Right lobe of liver (tissue), 6 donors: ENCODE measurements around the gene BHMT2. TPM values are rescaled to one million over a fixed set of nuclear protein-coding genes. Genes with fewer than 3 reads are reported as not detected.

Experiments
- ATAC-seq, 4 donors: fragments of 200-7000 bp; cut with Tn5 transposase; one replicate each; pipeline ENCODE4 v1.9.1; 2020; ENCODE audit warnings: mild to moderate bottlenecking in 4 of 4, moderate library complexity in 4 of 4
- DNase-seq, 3 donors: peaks; one replicate each; pipeline ENCODE4 v3.0.0-alpha.2; 2020
- H3K27ac ChIP-seq, 3 donors: fragments of 200-600 bp; one replicate each; pipeline ENCODE4 v1.8.0; 2022
- H3K27me3 ChIP-seq, 2 donors: fragments of 200-600 bp; one replicate each; pipeline ENCODE4 v1.8.0; 2022
- H3K36me3 ChIP-seq, 4 donors: fragments of 200-600 bp; sonication (generic) in 1 of 4; one replicate each; pipeline versions ENCODE4 v1.5.1 to v1.8.0; 2017 to 2022; ENCODE audit warnings: control low read depth in 1 of 4
- H3K4me1 ChIP-seq, 4 donors: fragments of 200-600 bp; sonication (generic) in 1 of 4; one replicate each; pipeline versions ENCODE4 v1.5.1 to v1.8.0; 2017 to 2022; ENCODE audit warnings: control low read depth in 1 of 4
- H3K4me3 ChIP-seq, 3 donors: fragments of 200-600 bp; one replicate each; pipeline ENCODE4 v1.8.0; 2022
- H3K9me3 ChIP-seq, 4 donors: fragments of 200-600 bp; sonication (generic) in 1 of 4; one replicate each; pipeline versions ENCODE4 v1.5.1 to v1.8.0; 2017 to 2022; ENCODE audit warnings: control low read depth in 1 of 4
- POLR2A ChIP-seq: fragments of 450-650 bp; IDR thresholded peaks from one replicate; pipeline ENCODE4 v1.6.1; 2017; ENCODE audit warnings: antibody characterized with exemption, mild to moderate bottlenecking
- WGBS: methylation state at CpG from one replicate; pipeline ENCODE4 v1.1.6; 2018; ENCODE audit warnings: low coverage, low lambda C conversion rate; ENCODE audit not compliant: insufficient coverage; ENCODE audit errors: missing lambda C conversion rate; 5-methylcytosine and 5-hydroxymethylcytosine counted together
- intact Hi-C, 2 donors: fragments of 100-400 bp; cut with DNase I; formaldehyde crosslinking; loops; one replicate each; pipeline versions ENCODE4 v1.11.2 to v1.14.1; 2022
- total RNA-seq, 6 experiments: library from RNA; depleted of rRNA in 2 of 6; stranded (reverse); fragments of >200 nt in 2 of 6; fragmentation: NEBNext Ultra II Directional in 3 of 6; extraction: Animal tissue kit (Norgen Biotek cat#: 25700) in 3 of 6; gene quantifications; one replicate each; pipeline versions ENCODE4 v1.1.0 to v1.2.4, GENCODE V29; 2016 to 2023
- TF ChIP-seq, protein P1 (sequence below), 4 donors: fragments of 200-600 bp in 3 of 4; fragments of 450-650 bp in 1 of 4; IDR thresholded peaks; one replicate each; pipeline versions ENCODE4 v1.5.1 to v1.8.0; 2016 to 2022; ENCODE audit warnings: antibody characterized with exemption in 4 of 4, mild to moderate bottlenecking in 2 of 4
- donor health status: DM: no; HTN: yes; CAD: no.
- donor health status: DM: no; HTN: no; CAD: no.
- donor health status: DM: no; HTN: no; CAD: no.
- donor health status: DM: no; HTN: yes; CAD: no.
- donor health status: DM: no; HTN: yes; CAD: no.

The BHMT2 gene
- total RNA-seq, 6 experiments from 2014 or later: 206 to 392 (median 280) TPM

DNA sequence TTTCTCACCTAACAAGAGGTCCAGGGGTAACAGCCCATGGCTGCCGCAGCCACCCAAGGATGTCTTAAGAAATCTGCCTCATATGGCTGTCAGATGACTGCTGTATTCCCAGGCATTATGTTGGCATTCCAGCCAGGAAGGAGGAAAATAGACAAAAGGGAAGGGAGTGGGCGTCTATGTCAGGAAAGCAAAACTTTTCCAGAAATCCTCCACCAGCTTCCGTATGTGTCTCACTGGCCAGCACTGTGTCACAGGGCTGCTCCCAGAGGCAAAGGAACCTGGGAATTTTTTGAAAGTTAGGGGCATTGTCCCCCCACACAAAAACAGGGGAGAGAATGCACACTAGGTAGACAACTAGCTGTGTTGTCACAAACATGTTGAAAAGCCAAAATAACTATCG is 7.3 kb downstream of the BHMT2 start:
- H3K36me3 ChIP-seq: peaks cover 0 to 25% (median 1%) of the 10 kb centered on the region in 4 donors
- DNase-seq (no peak), ATAC-seq (peak in 1 of 4 donors; percentile 17)
- H3K27ac ChIP-seq: peak overlapping the region; percentile 39 to 96 (median 75)
- 52% methylated on average over 4 of the region's 4 CpGs for WGBS
- peaks cover 0 to 96% (median 40%) of the 10 kb centered on the region in 4 donors for H3K4me1 ChIP-seq
- H3K4me3 ChIP-seq: no peak overlapping the region
- no peaks in the 10 kb centered on the region for H3K27me3 ChIP-seq
- intact Hi-C loops: no loop called here
- TF ChIP-seq POLR2A: no peak
- TF ChIP-seq, protein P1, sequence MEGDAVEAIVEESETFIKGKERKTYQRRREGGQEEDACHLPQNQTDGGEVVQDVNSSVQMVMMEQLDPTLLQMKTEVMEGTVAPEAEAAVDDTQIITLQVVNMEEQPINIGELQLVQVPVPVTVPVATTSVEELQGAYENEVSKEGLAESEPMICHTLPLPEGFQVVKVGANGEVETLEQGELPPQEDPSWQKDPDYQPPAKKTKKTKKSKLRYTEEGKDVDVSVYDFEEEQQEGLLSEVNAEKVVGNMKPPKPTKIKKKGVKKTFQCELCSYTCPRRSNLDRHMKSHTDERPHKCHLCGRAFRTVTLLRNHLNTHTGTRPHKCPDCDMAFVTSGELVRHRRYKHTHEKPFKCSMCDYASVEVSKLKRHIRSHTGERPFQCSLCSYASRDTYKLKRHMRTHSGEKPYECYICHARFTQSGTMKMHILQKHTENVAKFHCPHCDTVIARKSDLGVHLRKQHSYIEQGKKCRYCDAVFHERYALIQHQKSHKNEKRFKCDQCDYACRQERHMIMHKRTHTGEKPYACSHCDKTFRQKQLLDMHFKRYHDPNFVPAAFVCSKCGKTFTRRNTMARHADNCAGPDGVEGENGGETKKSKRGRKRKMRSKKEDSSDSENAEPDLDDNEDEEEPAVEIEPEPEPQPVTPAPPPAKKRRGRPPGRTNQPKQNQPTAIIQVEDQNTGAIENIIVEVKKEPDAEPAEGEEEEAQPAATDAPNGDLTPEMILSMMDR (IDR thresholded peaks at IDR 0.05): no peak
- no peaks in the 10 kb centered on the region for H3K9me3 ChIP-seq

GRCh38 chr5:79077680-79078365 is 8.3 kb downstream of the BHMT2 start:
- WGBS: 28% methylated on average over 2 of the region's 3 CpGs
- TF ChIP-seq POLR2A: no peak
- TF ChIP-seq, protein P1 (IDR thresholded peaks at IDR 0.05): no peak
- peak overlapping the region; percentile 39 to 96 (median 75) for H3K27ac ChIP-seq
- ATAC-seq: no peak
- no peak overlapping the region for H3K4me3 ChIP-seq
- peaks cover 0 to 97% (median 47%) of the 10 kb centered on the region in 4 donors for H3K4me1 ChIP-seq
- intact Hi-C loops: no loop called here
- no peaks in the 10 kb centered on the region for H3K9me3 ChIP-seq
- peaks cover 0 to 25% (median 1%) of the 10 kb centered on the region in 4 donors for H3K36me3 ChIP-seq
- no peak for DNase-seq
- no peaks in the 10 kb centered on the region for H3K27me3 ChIP-seq

- Histone ChIP-seq H3K27me3 (no peaks in the 10 kb centered on the region), H3K9me3 (no peaks in the 10 kb centered on the region), H3K27ac (peak overlapping the region; percentile 31 to 92 (median 69)), H3K4me1 (peaks cover 0 to 74% (median 35%) of the 10 kb centered on the region in 4 donors), H3K4me3 (no peak overlapping the region), H3K36me3 (peaks cover 0 to 44% (median 3%) of the 10 kb centered on the region in 4 donors)
- ATAC-seq: peak; percentile 4 to 57 (median 48)
- 25% methylated on average over 1 of the region's 2 CpGs for WGBS
- TF ChIP-seq POLR2A: no peak
- TF ChIP-seq, protein P1 (IDR thresholded peaks at IDR 0.05): no peak
- DNase-seq: no peak
- intact Hi-C loops: no loop called here
Measured at GRCh38 chr5:79080804-79081203, 11.2 kb downstream of the BHMT2 start.

DNA sequence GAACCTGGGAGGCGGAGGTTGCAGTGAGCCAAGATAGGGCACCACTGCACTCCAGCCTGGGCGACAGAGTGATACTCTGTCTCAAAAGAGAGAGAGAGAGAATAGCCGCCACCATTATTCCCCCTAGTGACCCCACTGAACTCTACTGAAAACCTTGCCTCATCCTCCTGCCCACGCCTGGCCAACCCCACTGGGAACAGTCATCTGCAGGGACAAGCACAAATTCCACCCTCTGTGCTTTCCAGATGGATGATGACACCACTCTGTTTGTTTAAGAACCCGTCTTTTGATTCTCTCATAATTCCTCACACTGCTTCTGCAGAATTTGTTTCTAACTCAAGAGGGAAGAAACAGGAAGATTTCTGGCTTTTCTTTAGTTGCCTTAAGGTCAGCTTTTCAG is 12.2 kb downstream of the BHMT2 start:
- peaks cover 0 to 68% (median 30%) of the 10 kb centered on the region in 4 donors for H3K4me1 ChIP-seq

More for the DNA sequence above, 12.2 kb downstream of the BHMT2 start:
- Histone ChIP-seq H3K4me3 (no peak overlapping the region), H3K27me3 (no peaks in the 10 kb centered on the region), H3K36me3 (peaks cover 0 to 44% (median 8%) of the 10 kb centered on the region in 4 donors), H3K27ac (peak overlapping the region; percentile 49 to 92 (median 69)), H3K9me3 (no peaks in the 10 kb centered on the region)
- no peak for TF ChIP-seq POLR2A
- TF ChIP-seq, protein P1 (IDR thresholded peaks at IDR 0.05): no peak
- ATAC-seq (peak; percentile 83 to 95 (median 92)), DNase-seq (peak; percentile 75 to 89 (median 81))
- intact Hi-C loops: no loop called here
- WGBS: 68% methylated on average over 5 of the region's 5 CpGs
